Measurements from ENCODE around the gene CEP20.
"Not testable (repeated sequence)": the region's sequence is repeated elsewhere in the genome, so short reads cannot be mapped to it uniquely, and the experiment has no call there.

Gene CEP20

DNA sequence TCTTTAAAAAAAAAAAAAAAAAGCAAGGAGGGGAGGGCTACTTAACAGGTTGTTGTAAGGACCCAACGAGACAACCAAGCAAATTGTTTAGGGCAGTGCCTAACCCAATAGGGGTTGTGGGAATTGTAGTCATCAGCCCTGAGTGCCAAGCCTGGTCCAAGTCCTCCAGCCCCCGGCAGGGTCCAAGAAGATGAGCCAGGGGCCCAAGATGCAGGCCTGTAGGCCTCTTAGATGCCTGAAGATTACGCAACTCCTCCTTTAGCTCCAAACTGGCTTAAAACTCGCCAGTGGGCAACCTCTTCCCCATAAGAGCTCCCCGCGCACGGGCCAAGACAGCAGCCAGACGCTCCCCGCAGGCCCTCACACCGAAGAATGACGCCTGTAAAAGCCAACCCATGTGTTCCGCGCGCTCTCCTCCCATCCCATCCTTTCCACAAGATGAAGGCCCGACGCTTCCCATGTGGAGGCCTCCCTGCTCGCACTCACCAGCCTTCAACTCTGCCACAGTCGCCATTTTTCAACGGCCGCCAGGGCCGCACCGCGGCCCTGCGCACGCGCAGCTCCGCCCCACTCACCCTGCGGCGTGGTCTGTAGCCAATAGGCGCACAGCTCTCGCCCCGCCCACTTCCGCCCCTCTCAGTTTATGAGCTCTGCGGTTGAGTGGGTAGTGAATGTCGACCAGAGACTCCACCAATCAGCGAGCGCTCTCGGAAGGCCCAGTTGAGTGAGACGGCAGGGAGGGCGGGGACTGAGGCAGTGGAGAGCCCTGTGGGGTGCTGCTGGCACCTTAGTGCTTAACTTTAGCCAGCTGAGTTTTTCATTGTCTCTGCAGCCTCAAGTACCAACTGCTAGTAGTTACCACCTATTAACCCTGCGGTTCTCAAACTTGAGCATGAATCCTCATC lies at the start of gene CEP20:
TSS of gene CEP20 (minus strand) at position 532 of the 905 bp plus-strand sequence. CDS start at position 514, 18 bp downstream.
- peak; percentile 99 for DNase-seq

- DNase-seq = not testable (repeated sequence)
These were observed 48.4 kb upstream of the CEP20 start for GRCh38 chr16:15936809-15937208.

DNA sequence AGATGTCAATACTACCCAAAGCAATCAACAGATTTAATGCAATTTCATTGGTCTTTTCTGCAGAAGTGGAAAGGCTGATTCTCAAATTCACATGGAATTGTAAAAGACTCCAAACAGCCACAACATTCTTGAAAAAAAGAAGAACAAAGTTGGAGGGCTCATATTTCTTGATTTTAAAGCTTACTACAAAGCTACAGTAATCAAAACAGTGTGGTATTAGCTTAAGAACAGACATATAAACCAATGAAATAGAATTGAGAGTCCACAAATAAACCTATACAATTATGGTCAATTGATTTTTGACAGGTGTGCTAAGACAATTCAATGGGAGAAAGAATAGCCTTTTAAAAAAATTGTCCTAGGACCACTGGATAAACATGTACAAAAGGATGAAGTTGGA lies 46.6 kb upstream of the CEP20 start:
- no peak for DNase-seq

- DNase-seq = no peak
These were observed 45.4 kb upstream of the CEP20 start for GRCh38 chr16:15933781-15934180.

GRCh38 chr16:15932939-15933338 lies 44.5 kb upstream of the CEP20 start:
- no peak for DNase-seq

DNA sequence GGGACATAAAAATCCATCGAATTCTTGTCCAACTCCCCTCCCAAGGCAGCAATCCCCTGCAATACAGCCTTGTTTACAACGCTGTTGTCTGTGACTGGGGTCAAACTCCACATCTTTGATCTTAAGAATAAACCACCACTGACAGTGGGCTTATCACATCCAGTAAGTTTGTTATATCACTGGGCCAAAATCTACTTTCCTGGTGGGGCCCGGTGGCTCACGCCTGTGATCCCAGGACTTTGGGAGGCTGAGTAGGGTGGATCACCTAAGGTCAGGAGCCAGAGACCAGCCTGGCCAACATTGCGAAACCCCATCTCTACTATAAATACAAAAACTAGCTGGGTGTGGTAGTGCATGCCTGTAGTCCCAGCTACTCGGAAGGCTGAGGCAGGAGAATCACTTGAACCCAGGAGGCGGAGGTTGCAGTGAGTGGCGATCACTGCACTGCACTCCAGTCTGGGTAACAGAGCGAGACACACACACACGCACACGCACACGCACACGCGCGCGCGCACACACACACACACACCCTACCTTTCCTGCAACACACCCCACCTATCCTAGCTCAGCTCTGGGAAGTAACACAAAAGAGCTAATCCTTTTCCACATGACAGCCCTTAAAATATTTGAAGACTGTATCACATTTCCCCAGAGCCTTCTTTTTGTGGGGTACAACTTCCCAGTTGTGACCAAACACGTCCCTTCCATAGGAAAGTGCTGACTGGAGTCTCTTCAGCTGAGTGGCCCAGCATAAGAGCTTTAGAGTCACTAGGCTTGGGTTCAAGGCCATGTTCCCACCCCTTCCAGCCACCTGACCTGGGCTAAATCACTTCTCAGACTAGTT lies 40.1 kb upstream of the CEP20 start:
- no peak for DNase-seq

- no peak for DNase-seq
These were observed 37.2 kb upstream of the CEP20 start for GRCh38 chr16:15925631-15926030.

DNA sequence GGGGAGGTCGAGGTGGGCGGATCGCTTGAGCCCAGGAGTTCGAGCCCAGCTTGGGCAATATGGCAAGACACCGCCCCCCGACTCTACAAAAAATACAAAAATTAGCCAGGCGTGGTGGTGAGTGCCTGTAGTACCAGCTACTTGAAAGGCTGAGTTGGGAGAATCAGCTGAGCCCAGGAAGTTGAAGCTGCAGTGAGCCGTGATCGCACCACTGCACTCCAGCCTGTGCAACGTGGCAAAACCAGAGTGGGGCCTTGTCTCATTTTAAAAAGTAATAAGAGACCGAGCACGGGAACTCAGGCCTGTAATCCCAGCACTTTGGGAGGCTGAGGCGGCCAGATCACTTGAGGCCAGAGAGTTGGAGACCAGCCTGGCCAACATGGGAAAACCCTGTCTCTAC lies 36.6 kb upstream of the CEP20 start:
- DNase-seq = no peak

GRCh38 chr16:15919331-15919730 lies 30.9 kb upstream of the CEP20 start:
- no peak for DNase-seq

DNA sequence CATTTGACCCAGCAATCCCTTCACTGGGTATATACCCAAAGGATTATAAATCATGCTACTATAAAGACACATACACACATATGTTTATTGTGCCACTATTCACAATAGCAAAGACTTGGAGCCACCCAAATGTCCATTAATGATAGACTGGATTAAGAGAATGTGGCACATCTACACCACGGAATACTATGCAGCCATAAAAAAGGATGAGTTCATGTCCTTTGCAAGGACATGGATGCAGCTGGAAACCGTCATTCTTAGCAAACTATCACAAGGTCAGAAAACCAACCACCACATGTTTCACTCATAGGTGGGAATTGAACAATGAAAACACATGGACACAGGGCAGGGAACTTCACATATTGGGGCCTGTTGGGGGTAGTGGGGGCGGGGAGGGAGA lies 29.9 kb upstream of the CEP20 start:
- not testable (repeated sequence) for DNase-seq

GRCh38 chr16:15916323-15916722 lies 27.9 kb upstream of the CEP20 start:
- DNase-seq = no peak

- no peak for DNase-seq
These were observed 27.2 kb upstream of the CEP20 start for GRCh38 chr16:15915555-15916081.

- DNase-seq = no peak
These were observed 24.8 kb upstream of the CEP20 start for GRCh38 chr16:15913046-15913698.

GRCh38 chr16:15911198-15911597 lies 22.8 kb upstream of the CEP20 start:
- no peak for DNase-seq

- peak; percentile 7 for DNase-seq
These were observed 19.6 kb upstream of the CEP20 start for GRCh38 chr16:15907863-15908478.

DNA sequence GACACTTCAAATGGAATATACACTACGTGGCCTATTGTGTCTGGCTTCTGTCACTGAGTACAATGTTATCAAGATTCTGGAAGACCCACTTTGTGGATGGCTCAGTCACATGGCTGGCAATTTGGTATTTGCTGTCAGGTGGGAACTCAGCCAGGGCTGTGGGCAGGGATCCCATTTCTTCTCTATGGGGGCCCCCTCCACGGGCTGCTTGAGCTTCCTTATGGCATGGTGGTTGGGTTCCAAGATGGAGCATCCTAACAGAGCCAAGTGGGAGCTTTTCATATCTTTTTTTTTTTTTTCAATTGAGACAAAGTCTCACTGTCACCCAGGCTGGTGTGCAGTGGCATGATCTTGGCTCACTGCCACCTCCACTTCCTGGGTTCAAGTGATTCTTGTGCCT lies 18.0 kb upstream of the CEP20 start:
- no peak for DNase-seq

GRCh38 chr16:15903960-15904359 lies 15.6 kb upstream of the CEP20 start:
- no peak for DNase-seq

GRCh38 chr16:15900901-15901500 lies 12.6 kb upstream of the CEP20 start:
- no peak for DNase-seq

DNA sequence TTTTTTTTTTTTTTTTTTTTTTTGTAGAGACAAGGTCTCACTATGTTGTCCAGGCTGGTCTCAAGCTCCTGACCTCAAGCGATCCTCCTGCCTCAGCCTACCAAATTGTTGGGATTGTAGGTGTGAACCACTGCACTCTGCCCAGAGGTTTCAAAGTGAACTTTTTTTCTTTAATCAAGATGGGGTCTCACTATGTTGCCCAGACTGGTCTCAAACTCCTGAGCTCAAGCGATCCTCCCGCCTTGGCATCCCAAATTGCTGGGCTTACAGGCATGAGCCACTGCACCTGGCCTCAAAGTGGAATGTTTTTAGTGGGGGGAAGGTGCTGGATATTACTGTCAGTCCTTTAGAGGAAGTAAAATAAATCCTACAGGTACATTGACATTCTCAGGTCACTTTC lies 12.0 kb upstream of the CEP20 start:
- DNase-seq = no peak

DNA sequence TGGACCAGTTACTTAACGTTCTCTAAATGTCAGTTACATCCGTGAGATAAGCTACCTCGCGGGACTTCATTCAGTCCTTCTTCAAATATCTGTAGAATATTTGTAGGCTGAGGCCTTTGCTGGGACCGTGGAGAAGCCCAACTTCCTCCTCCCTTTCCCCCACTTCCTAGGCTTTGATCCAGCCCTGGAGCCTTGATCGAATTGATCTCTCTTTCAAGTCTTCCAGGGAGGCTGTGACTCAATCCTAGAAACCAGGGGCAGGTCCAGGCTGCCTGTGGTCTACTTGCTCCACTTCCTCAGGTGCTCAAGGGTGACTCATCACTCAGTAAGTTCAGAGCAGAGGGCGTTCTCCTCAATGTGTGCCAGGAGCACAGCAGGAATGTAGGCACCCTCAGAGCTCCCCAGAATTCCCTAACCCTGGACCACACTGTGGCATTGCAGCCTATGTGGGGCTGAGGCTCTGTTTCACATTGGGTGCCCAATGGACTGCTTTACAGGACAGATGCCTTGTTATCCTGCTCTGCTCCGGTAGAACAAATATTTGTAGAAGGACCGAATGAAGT lies 11.2 kb upstream of the CEP20 start:
- peak; percentile 5 for DNase-seq

DNA sequence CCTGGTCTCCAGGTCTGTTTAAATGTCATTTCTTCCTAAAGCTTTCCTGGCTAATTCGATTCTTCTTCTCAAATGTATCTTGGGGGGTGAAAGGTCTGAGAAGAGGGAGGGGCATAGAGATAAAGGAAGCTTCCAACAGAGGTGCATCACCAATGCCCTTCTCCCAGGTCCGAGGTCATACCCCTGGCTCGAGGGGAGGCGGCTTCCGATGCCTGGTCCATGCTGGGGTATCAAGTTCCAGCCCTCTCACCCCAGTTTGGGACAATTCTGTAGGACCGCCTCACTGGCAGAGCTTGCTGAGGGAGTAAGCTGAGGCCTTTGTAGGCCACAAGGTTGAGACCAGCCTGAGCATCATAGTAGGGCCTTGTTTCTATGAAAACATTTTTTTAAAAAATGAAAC lies 10.3 kb upstream of the CEP20 start:
- DNase-seq = no peak

- DNase-seq = peak; percentile 26
These were observed 9.4 kb upstream of the CEP20 start for GRCh38 chr16:15897834-15898254.

Data from stimulated activated naive CD4-positive, alpha-beta T cell treated with Interleukin-2 at 50 U/mL for 16 hours (primary cell).